Colonic mucosa (tissue), 4 donors: ENCODE results near the gene TRDN. TPM values are rescaled to one million over a fixed set of nuclear protein-coding genes. Genes with fewer than 3 reads are reported as not detected.

Experiments used
- DNase-seq: peaks from one replicate; pipeline ENCODE4 v3.0.0-alpha.2; 2020
- H3K27ac ChIP-seq: fragments of 200-600 bp; one replicate; pipeline ENCODE4 v1.8.0; 2021
- H3K27me3 ChIP-seq: fragments of 200-600 bp; one replicate; pipeline ENCODE4 v1.8.0; 2021
- H3K36me3 ChIP-seq: fragments of 200-600 bp; one replicate; pipeline ENCODE4 v1.8.0; 2021
- H3K4me1 ChIP-seq: fragments of 200-600 bp; one replicate; pipeline ENCODE4 v1.8.0; 2021; ENCODE audit warnings: mild to moderate bottlenecking
- H3K4me3 ChIP-seq: fragments of 200-600 bp; one replicate; pipeline ENCODE4 v1.8.0; 2021
- H3K9ac ChIP-seq, 2 donors: one replicate each; pipeline ENCODE4 v1.7.0; 2013; ENCODE audit warnings: control low read depth in 2 of 2, low read depth in 2 of 2, low read length in 2 of 2
- H3K9me3 ChIP-seq: fragments of 200-600 bp; one replicate; pipeline ENCODE4 v1.8.0; 2021
- CTCF ChIP-seq: fragments of 200-600 bp; IDR thresholded peaks from one replicate; pipeline ENCODE4 v1.8.0; 2022; ENCODE audit warnings: antibody characterized with exemption, mild to moderate bottlenecking
- intact Hi-C: fragments of 100-400 bp; cut with DNase I; formaldehyde crosslinking; loops from one replicate; pipeline ENCODE4 v1.14.1; 2022
- total RNA-seq, 2 donors: library from RNA; stranded (reverse); fragmentation: NEBNext Ultra II Directional in 1 of 2; extraction: Animal tissue kit (Norgen Biotek cat#: 25700) in 1 of 2; gene quantifications; one replicate each; pipeline ENCODE4 v1.2.1, GENCODE V29; 2021
- donor health status: healthy.
- donor health status: DM: no; HTN: no; CAD: no.
- donor health status: DM: no; HTN: no; CAD: no.

Gene TRDN
- total RNA-seq, 2 donors from 2014 or later = not detected

GRCh38 chr6:123640567-123641187 lies 3.9 kb upstream of the TRDN start:
- intact Hi-C loops = no loop called here
- no peak for DNase-seq
- Histone ChIP-seq H3K36me3 (no peaks in the 10 kb centered on the region), H3K4me1 (no peaks in the 10 kb centered on the region), H3K9me3 (no peaks in the 10 kb centered on the region), H3K9ac (no peak overlapping the region), H3K4me3 (no peak overlapping the region), H3K27ac (no peak overlapping the region), H3K27me3 (no peaks in the 10 kb centered on the region)
- TF ChIP-seq CTCF = no peak

GRCh38 chr6:123638865-123639264 lies 2.1 kb upstream of the TRDN start:
- no peaks in the 10 kb centered on the region for H3K27me3 ChIP-seq

GRCh38 chr6:123636282-123636681 lies 468 bp downstream of the TRDN start:
- no peak overlapping the region for H3K9ac ChIP-seq
- DNase-seq = no peak
- no peaks in the 10 kb centered on the region for H3K4me1 ChIP-seq
- no peak overlapping the region for H3K27ac ChIP-seq
- intact Hi-C loops = no loop called here
- no peaks in the 10 kb centered on the region for H3K9me3 ChIP-seq
- H3K27me3 ChIP-seq = no peaks in the 10 kb centered on the region
- no peak for TF ChIP-seq CTCF
- no peaks in the 10 kb centered on the region for H3K36me3 ChIP-seq
- no peak overlapping the region for H3K4me3 ChIP-seq

More at GRCh38 chr6:123638865-123639264, 2.1 kb upstream of the TRDN start:
- intact Hi-C loops = no loop called here
- Histone ChIP-seq H3K36me3 (no peaks in the 10 kb centered on the region), H3K27ac (no peak overlapping the region), H3K9ac (no peak overlapping the region), H3K4me3 (no peak overlapping the region), H3K4me1 (no peaks in the 10 kb centered on the region), H3K9me3 (no peaks in the 10 kb centered on the region)
- DNase-seq = no peak
- no peak for TF ChIP-seq CTCF

GRCh38 chr6:123635567-123635966 lies 1.2 kb downstream of the TRDN start:
- DNase-seq = no peak
- no peaks in the 10 kb centered on the region for H3K4me1 ChIP-seq
- TF ChIP-seq CTCF = no peak
- no peaks in the 10 kb centered on the region for H3K9me3 ChIP-seq
- H3K4me3 ChIP-seq = no peak overlapping the region
- no peak overlapping the region for H3K9ac ChIP-seq
- H3K27me3 ChIP-seq = no peaks in the 10 kb centered on the region
- H3K36me3 ChIP-seq = no peaks in the 10 kb centered on the region
- no peak overlapping the region for H3K27ac ChIP-seq
- intact Hi-C loops = no loop called here

GRCh38 chr6:123635144-123635543 lies 1.6 kb downstream of the TRDN start:
- DNase-seq = no peak
- no peaks in the 10 kb centered on the region for H3K27me3 ChIP-seq
- no peak overlapping the region for H3K27ac ChIP-seq
- intact Hi-C loops = no loop called here
- no peaks in the 10 kb centered on the region for H3K36me3 ChIP-seq
- TF ChIP-seq CTCF = no peak
- no peaks in the 10 kb centered on the region for H3K4me1 ChIP-seq
- no peak overlapping the region for H3K9ac ChIP-seq
- H3K9me3 ChIP-seq = no peaks in the 10 kb centered on the region
- H3K4me3 ChIP-seq = no peak overlapping the region
